GM23338 (cell line): Measurements from ENCODE around the gene DLGAP4.

Source experiments
- CTCF ChIP-seq, 2 experiments: fragments of 200-600 bp in 1 of 2; sonication (generic) in 1 of 2; conservative IDR thresholded peaks; 2 replicates each; pipeline versions ENCODE4 v1.5.1 to v1.6.1; 2016 to 2017; ENCODE audit warnings: antibody characterized with exemption in 2 of 2, low read depth in 2 of 2, mild to moderate bottlenecking in 2 of 2, moderate library complexity in 1 of 2
- EZH2phosphoT487 ChIP-seq: fragments of 200-600 bp; sonication (generic); IDR thresholded peaks from one replicate; pipeline ENCODE4 v1.8.1; 2018; ENCODE audit warnings: antibody characterized with exemption; ENCODE audit not compliant: unreplicated experiment
- JUNB ChIP-seq: IDR thresholded peaks from one replicate; pipeline ENCODE4 v1.6.1; 2016; ENCODE audit warnings: antibody characterized with exemption; ENCODE audit not compliant: unreplicated experiment
- NANOG ChIP-seq: IDR thresholded peaks from 2 replicates; pipeline ENCODE4 v1.6.1; 2016; ENCODE audit warnings: antibody characterized with exemption, borderline replicate concordance
- POLR2AphosphoS5 ChIP-seq: IDR thresholded peaks from 2 replicates; pipeline ENCODE4 v1.6.1; 2016; ENCODE audit warnings: antibody characterized with exemption, low read depth
- REST ChIP-seq: IDR thresholded peaks from one replicate; pipeline ENCODE4 v1.6.1; 2018; ENCODE audit warnings: antibody characterized with exemption; ENCODE audit not compliant: unreplicated experiment

GRCh38 chr20:36298061-36298460, 8.1 kb upstream of the DLGAP4 start:
- no peak for TF ChIP-seq REST
- TF ChIP-seq CTCF (conservative IDR thresholded peaks at IDR 0.05; ENCODE audit: low read depth in 2 of 2) = no peak
- TF ChIP-seq JUNB = no peak
- TF ChIP-seq EZH2phosphoT487 = no peak
- no peak for TF ChIP-seq POLR2AphosphoS5
- TF ChIP-seq NANOG = no peak
